IPS-NIHi7 (cell line): Measurements from ENCODE around the gene HDAC9.
"Not testable (repeated sequence)": the region's sequence is repeated elsewhere in the genome, so short reads cannot be mapped to it uniquely, and the experiment has no call there.

Experiments
- DNase-seq: peaks from one replicate; pipeline ENCODE4 v3.0.0; 2012; ENCODE audit warnings: mixed read lengths; ENCODE audit errors: extremely low spot score

HDAC9 gene

GRCh38 chr7:18971839-18972238 is 476.3 kb downstream of the HDAC9 start:
- DNase-seq, result no peak

GRCh38 chr7:18974803-18975202 is 479.3 kb downstream of the HDAC9 start:
- no peak for DNase-seq

GRCh38 chr7:18975276-18975675 is 479.7 kb downstream of the HDAC9 start:
- no peak for DNase-seq

GRCh38 chr7:18975689-18976280 is 480.2 kb downstream of the HDAC9 start:
- no peak for DNase-seq

GRCh38 chr7:18976715-18977471 is 481.3 kb downstream of the HDAC9 start:
- no peak for DNase-seq

- no peak for DNase-seq
Observed at GRCh38 chr7:18978108-18978495, 482.6 kb downstream of the HDAC9 start.

- not testable (repeated sequence) for DNase-seq
Observed at GRCh38 chr7:18990700-18991099, 495.2 kb downstream of the HDAC9 start.

GRCh38 chr7:18993933-18994668 is 498.6 kb downstream of the HDAC9 start:
- DNase-seq, result no peak

- DNase-seq, result no peak
Observed at GRCh38 chr7:18995270-18995671, 499.7 kb downstream of the HDAC9 start.

GRCh38 chr7:18995811-18996426 is 500.4 kb downstream of the HDAC9 start:
- no peak for DNase-seq

- DNase-seq, result no peak
Observed at GRCh38 chr7:18996583-18996982, 501.0 kb downstream of the HDAC9 start.

- no peak for DNase-seq
Observed at GRCh38 chr7:18997477-18998150, 502.1 kb downstream of the HDAC9 start.

GRCh38 chr7:19000410-19000809 is 504.9 kb downstream of the HDAC9 start:
- DNase-seq, result no peak

- DNase-seq, result no peak
Observed at GRCh38 chr7:19001854-19002253, 506.3 kb downstream of the HDAC9 start.

- DNase-seq, result no peak
Observed at GRCh38 chr7:19009241-19009935, 513.8 kb downstream of the HDAC9 start.

GRCh38 chr7:19009936-19010280 is 514.4 kb downstream of the HDAC9 start:
- DNase-seq, result no peak

GRCh38 chr7:19011212-19011611 is 515.7 kb downstream of the HDAC9 start:
- DNase-seq, result no peak

- no peak for DNase-seq
Observed at GRCh38 chr7:19015098-19015497, 519.5 kb downstream of the HDAC9 start.

GRCh38 chr7:19016140-19016539 is 520.6 kb downstream of the HDAC9 start:
- no peak for DNase-seq

GRCh38 chr7:19017374-19017773 is 521.8 kb downstream of the HDAC9 start:
- no peak for DNase-seq

GRCh38 chr7:19020062-19020461 is 524.5 kb downstream of the HDAC9 start:
- no peak for DNase-seq
